T-helper 1 cell treated with Interleukin-12 subunit alpha and Interleukin-12 subunit beta and Interleukin-4 antibody, amounts not matched to agents 30 μg/mL and 1 μg/mL, for 36 hours (primary cell): ENCODE data around the gene WIZ.
A peak's percentile ranks its signal among the peaks of the same experiment; 100 is the strongest.

ENCODE experiments used
- H3K27ac Mint-ChIP-seq: one replicate; pipeline ENCODE4 v1.8.0; 2021; ENCODE audit warnings: mild to moderate bottlenecking, mixed read lengths
- H3K27me3 Mint-ChIP-seq: one replicate; pipeline ENCODE4 v1.8.0; 2021; ENCODE audit warnings: low read depth, mixed read lengths
- H3K36me3 Mint-ChIP-seq: one replicate; pipeline ENCODE4 v1.8.0; 2021; ENCODE audit warnings: low read depth, mixed read lengths
- H3K4me1 Mint-ChIP-seq: one replicate; pipeline ENCODE4 v1.8.0; 2021; ENCODE audit warnings: low read depth, mixed read lengths
- H3K4me3 Mint-ChIP-seq: one replicate; pipeline ENCODE4 v1.8.0; 2021; ENCODE audit warnings: mild to moderate bottlenecking, moderate library complexity, mixed read lengths
- H3K9me3 Mint-ChIP-seq: one replicate; pipeline ENCODE4 v1.8.0; 2021; ENCODE audit warnings: mixed read lengths

WIZ gene

DNA sequence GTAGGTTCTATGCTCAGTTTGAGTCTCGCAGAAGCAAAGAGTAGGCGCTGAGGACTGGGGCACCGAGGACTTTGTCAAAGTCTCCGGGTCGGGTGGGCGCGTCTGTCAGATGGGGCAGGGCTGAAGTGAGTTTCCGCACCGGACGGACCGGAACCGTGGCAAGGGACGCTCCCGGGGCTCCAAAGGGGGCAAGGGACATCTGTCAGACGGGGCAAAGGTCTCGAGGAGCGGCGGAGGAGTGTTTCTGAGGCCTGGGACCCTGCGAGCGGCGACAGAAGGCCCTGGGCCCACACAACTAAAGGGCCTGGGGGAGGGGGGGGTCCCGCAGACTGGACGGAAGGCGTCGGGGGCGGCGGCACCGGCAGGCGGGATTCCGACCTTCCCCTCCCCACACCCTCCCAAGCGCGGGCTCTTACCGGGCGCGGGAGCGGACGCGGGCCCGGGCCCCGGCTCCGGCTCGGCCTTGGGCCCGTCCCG, 17.7 kb downstream of the WIZ start:
- no peaks in the 10 kb centered on the region for H3K27me3 Mint-ChIP-seq
- H3K9me3 Mint-ChIP-seq, result no peaks in the 10 kb centered on the region
- peak overlapping the region; percentile 88 for H3K27ac Mint-ChIP-seq
- H3K4me3 Mint-ChIP-seq, result peak overlapping the region; percentile 95
- H3K36me3 Mint-ChIP-seq, result peaks cover 19% of the 10 kb centered on the region
- H3K4me1 Mint-ChIP-seq, result peaks cover 26% of the 10 kb centered on the region

DNA sequence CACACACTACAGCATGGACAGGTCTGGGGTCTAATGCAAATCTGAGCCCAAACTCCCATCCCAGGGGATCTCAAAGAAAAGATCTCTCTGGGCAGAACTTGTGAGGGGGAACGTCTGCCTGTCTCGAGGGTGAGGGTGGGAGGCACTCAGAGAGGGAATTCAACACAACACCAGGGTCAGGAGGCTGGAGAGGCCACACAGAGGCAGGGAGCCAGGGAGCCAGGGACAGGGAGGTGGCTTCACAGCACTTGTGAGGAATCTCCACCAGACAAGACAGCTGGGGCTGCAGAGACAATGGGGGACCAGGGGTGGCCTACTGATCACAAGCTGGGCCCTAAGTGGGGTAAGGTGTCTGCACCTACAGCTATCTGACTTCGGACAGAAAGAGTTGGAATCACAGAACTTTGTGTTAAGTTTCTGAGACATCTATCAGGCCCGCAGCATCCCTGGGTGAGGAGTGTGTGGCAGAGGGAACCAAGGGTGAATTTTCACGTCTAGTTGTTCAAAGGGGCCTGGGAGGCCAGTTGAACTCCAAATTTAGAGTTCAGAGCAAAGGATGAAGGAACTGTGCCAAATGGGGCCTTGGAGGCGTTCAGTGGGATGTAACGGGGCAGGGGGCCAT, 18.2 kb downstream of the WIZ start:
- H3K4me1 Mint-ChIP-seq, result peaks cover 26% of the 10 kb centered on the region
- H3K4me3 Mint-ChIP-seq, result peak overlapping the region; percentile 95
- peak overlapping the region; percentile 88 for H3K27ac Mint-ChIP-seq
- no peaks in the 10 kb centered on the region for H3K9me3 Mint-ChIP-seq
- H3K36me3 Mint-ChIP-seq, result peaks cover 20% of the 10 kb centered on the region
- no peaks in the 10 kb centered on the region for H3K27me3 Mint-ChIP-seq

DNA sequence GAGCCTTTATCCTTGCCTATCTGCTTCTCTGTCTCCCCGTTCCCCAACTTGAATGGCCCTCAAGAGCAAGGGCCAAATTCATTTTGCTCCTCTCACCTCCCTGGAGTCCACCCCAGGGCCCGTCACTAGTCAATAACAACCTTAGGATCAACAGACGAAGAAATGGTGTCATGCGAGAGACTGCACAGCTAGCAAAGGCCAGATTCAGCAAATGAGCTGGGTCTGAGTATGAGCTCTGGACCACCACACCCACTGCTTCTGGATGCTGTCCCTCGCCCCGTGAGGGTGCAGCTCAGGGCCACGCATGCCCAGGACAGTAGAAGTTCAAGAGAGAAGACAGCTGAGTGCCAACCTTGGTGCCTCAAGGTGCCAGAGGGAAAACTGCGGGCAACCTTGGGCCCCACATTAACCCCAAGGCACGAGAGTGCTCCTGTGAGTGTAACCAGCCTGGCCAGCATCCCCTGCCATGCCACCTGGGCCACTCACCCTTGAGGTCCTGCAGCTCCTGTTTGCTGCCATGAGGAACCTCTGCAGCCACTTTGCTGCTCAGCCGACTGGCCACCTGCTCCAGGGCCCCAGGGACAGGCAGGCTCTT, 19.1 kb downstream of the WIZ start:
- no peaks in the 10 kb centered on the region for H3K9me3 Mint-ChIP-seq
- H3K36me3 Mint-ChIP-seq, result peaks cover 25% of the 10 kb centered on the region
- H3K27me3 Mint-ChIP-seq, result no peaks in the 10 kb centered on the region
- H3K27ac Mint-ChIP-seq, result peak overlapping the region; percentile 34
- H3K4me3 Mint-ChIP-seq, result peak overlapping the region; percentile 95
- H3K4me1 Mint-ChIP-seq, result peaks cover 28% of the 10 kb centered on the region

DNA sequence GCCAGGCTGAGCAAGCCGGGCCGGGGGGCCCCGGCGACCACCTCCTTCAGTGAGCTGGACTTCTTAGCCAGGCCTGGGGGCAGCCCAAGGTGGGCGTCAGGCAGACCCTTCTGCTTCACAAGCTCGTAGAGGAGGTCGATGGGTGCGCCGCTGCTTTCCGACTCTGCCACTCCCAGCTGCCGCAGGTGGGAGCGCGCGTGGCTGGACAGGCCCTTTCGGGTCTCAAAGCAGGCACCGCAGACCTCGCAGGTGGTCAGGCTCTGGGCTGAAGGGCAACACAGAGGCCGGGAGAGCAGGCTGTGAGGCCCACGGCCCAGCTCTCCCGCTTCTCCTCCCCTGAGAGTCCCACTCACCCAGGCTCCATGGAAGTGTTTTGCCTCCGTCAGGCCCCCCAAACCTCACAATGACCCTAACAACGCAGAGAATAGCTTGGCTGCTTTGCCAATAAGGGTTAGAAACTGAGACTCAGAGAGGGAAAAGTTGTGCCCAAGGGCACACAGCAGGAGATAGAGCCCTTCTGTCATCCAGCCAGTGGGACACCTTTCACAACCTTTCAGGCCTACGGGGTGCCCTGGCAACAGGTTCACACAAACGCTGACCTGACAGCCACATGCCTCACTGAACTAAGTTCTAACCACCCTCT, 19.8 kb downstream of the WIZ start:
- H3K9me3 Mint-ChIP-seq, result no peaks in the 10 kb centered on the region
- H3K4me3 Mint-ChIP-seq, result no peak overlapping the region
- H3K4me1 Mint-ChIP-seq, result peaks cover 28% of the 10 kb centered on the region
- peaks cover 26% of the 10 kb centered on the region for H3K36me3 Mint-ChIP-seq
- H3K27me3 Mint-ChIP-seq, result no peaks in the 10 kb centered on the region
- no peak overlapping the region for H3K27ac Mint-ChIP-seq

DNA sequence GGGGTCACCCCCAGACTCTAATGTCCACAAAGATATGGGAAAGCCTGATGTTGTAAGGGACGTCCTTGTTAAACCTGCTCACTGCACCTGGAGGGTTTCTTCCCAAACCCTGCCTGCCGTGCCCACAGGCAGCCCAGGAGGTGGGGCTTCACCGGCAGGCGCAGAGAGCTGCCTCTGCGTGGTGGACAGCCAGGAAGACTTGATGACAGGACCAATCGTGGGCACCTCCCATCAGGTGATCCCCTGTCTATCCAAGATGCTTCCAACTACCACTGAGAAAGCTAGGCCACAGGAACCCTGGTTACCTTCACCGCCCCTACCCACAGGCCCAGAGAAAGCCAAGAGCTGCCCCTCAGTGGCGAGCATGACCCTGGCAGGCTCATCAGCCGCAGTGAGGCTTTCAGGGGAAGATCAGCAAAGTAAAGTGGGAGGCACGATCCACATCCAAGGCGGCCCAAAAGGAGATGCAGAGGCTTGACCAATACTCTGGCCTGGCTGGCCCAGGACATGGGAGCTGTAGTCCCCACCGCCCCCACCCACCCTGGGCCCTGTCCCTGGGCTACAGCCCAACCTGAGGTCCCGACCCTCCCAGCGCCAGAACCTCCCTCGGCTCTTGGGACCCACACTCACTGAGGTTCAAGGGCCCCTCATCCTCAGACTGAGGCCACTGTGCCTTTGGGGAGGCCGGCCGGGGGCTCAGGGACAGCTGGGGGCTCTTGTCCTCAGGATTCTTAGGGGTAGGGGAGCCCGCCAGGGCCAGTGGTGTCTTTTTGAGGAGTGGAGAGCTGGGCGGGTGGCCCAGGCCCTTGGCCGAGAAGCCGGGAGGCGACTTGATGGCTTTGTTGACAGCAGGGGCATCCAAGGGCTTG, 20.6 kb downstream of the WIZ start:
- no peaks in the 10 kb centered on the region for H3K27me3 Mint-ChIP-seq
- H3K27ac Mint-ChIP-seq, result no peak overlapping the region
- peaks cover 28% of the 10 kb centered on the region for H3K36me3 Mint-ChIP-seq
- peaks cover 28% of the 10 kb centered on the region for H3K4me1 Mint-ChIP-seq
- no peaks in the 10 kb centered on the region for H3K9me3 Mint-ChIP-seq
- no peak overlapping the region for H3K4me3 Mint-ChIP-seq

DNA sequence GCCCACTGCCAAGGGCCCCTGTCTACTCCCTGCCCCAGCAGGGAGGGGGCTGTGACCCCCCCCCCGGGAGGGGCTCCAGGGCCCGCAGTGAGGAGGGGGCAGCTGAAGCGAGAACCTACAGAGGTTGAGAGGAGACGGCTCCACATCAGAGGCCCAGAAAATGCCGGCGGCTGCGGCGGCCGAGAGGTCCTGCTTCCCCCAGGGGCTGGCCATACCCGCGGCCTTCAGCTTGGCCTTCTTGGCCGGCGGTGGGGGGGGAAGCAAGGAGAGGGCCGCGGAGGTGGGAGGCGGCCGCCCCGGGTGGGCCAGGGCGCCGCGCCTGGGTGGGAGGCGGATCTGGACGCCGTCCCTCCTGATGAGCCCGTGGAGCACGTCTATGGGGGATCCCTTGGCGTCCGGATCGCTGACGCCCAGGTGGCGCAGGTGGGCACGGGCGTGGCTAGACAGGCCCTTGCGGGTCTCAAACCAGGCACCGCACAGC, 21.7 kb downstream of the WIZ start:
- Mint-ChIP-seq H3K36me3 (peaks cover 37% of the 10 kb centered on the region), H3K27me3 (no peaks in the 10 kb centered on the region), H3K27ac (no peak overlapping the region), H3K9me3 (peaks cover 4% of the 10 kb centered on the region), H3K4me1 (peaks cover 23% of the 10 kb centered on the region), H3K4me3 (no peak overlapping the region)

DNA sequence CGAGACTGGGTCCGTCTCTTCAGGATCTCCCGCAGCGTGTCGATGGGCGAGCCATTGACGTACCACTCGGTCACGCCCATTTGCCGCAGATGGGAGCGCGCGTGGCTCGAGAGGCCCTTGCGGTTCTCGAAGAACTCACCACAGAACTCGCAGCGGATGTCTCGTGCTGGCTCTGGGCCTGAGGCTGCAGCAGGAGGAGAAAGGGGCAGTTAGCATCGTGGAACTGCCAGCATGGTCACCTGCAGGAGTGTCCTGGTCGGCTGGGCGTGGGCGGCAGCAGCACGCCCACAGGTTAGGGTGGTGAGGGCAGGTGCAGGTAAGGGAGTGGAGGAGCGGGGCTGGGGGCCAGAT, 22.4 kb downstream of the WIZ start:
- H3K36me3 Mint-ChIP-seq, result peaks cover 44% of the 10 kb centered on the region
- H3K4me3 Mint-ChIP-seq, result no peak overlapping the region
- peaks cover 21% of the 10 kb centered on the region for H3K4me1 Mint-ChIP-seq
- H3K9me3 Mint-ChIP-seq, result peaks cover 4% of the 10 kb centered on the region
- no peak overlapping the region for H3K27ac Mint-ChIP-seq
- H3K27me3 Mint-ChIP-seq, result no peaks in the 10 kb centered on the region

DNA sequence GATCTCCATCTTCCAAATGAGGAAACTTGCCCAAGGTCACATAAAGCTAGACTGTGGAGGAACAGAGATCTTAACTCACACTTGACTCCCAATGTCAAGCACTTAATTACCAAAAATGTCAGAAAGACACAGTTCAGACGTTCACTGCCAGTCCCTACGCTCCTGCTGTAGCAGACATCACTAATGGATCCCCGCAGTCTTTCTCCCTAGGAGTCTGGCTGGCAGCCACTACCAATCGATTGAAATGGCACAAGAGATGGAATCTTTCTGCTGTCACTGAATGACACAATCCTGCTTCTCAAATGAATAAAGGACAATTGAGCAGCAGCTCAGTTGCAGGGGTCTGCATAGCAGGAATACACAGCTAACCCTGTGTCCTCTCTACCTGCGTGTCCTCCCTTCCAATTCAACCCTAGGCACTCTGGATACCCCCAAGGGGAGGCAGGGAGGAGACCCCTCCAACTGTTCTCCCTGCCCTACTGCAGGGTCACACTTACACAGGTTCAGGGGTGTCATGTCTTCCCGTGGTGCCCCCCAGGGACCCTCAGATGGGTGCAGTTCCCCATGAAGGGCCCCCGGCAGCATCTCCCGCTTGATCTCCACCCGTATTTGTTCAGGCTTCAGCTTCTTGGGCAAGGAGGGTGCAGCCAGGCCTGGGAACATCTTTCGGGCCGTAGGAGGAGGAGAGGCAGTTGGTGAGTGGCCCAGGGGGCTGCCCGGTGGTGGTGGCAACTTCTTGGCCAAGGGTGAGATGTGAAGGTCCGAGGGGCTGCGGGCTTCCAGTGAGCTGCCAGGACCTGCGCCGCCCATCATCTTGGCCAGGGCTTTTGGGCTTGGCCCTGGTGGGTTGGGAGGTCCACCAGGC, 23.0 kb downstream of the WIZ start:
- Mint-ChIP-seq H3K4me1 (peaks cover 19% of the 10 kb centered on the region), H3K27me3 (no peaks in the 10 kb centered on the region), H3K9me3 (peaks cover 4% of the 10 kb centered on the region), H3K27ac (no peak overlapping the region), H3K4me3 (no peak overlapping the region), H3K36me3 (peaks cover 43% of the 10 kb centered on the region)

DNA sequence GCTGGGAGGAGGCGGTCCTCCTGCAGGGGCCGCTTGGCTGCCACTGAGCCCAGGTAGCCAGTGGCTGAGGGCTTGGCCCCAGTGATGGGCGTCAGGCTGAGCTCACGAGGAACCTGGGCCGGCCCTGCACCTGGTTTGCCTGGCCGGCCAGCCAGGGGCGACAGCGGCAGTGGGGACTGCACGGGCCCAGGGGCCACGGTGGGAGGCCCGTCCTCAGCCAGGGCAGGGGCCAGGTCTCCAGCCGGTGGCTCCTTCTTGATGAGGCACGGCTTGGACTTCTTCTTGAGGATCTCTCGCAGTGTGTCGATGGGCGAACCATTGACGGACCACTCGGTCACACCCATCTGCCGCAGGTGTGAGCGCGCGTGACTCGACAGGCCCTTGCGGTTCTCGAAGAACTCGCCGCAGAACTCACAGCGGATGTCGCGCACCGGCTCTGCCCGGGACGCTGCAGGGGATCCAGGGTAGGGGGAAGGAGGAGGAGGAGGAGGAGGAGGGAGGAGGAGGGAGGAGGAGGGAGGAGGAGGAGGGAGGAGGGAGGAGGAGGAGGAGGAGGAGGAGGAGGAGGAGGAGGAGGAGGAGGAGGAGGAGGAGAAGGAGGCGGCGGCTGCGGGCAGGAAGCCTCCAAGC, 24.3 kb downstream of the WIZ start:
- Mint-ChIP-seq H3K9me3 (peaks cover 4% of the 10 kb centered on the region), H3K27ac (no peak overlapping the region), H3K27me3 (no peaks in the 10 kb centered on the region), H3K4me1 (peaks cover 8% of the 10 kb centered on the region), H3K36me3 (peaks cover 40% of the 10 kb centered on the region), H3K4me3 (no peak overlapping the region)

DNA sequence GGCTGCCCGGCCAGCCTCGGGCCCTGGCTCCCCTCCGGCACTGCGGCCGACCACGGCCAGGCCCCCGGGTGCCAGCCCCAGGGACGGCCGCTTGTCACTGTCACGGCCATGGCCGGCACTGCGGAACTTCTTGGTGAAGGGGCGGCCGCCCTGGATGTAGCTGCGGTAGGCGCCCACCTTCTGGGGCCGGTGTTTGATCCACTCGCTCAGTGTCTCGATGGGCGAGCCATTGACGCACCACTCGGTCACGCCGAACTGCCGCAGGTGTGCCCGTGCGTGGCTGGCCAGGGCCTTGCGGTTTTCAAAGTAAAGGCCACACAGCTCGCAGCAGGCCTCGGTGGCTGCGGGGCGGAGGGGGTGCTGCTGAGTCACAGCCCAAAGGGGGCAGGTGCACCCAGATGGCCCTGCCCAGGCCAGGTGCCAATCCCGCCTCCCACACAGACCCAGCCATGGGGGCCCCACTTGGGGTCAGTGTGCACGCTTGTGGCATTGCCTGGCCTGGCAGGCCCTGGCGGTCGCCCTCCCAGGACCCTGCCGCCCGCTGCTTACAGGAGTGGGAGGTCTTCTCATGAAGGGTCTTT, 25.0 kb downstream of the WIZ start:
- Mint-ChIP-seq H3K9me3 (peaks cover 4% of the 10 kb centered on the region), H3K36me3 (peaks cover 40% of the 10 kb centered on the region), H3K27ac (no peak overlapping the region), H3K4me1 (peaks cover 8% of the 10 kb centered on the region), H3K27me3 (no peaks in the 10 kb centered on the region), H3K4me3 (no peak overlapping the region)

DNA sequence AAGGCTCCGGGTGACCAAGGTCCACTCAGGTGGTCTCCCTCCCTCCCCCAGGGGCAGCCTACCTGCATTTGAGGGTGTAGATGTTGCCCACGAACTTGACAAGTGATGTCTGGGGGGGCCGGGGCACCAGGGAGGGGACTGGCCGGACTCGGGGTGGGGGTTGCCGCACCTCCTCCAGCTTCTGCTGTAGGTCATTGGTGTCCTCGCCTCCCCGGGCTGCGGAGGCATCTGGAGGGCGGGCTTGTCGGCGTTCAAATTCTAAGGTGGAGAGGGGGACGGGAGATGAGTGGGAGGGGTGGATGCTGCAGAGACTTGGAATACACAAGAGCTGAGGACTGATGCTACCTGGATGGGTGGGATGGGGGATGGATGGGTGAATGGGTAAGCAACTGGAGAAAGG, 25.6 kb downstream of the WIZ start:
- Mint-ChIP-seq H3K4me3 (no peak overlapping the region), H3K9me3 (peaks cover 4% of the 10 kb centered on the region), H3K4me1 (peaks cover 13% of the 10 kb centered on the region), H3K27me3 (no peaks in the 10 kb centered on the region), H3K36me3 (peaks cover 39% of the 10 kb centered on the region), H3K27ac (no peak overlapping the region)

DNA sequence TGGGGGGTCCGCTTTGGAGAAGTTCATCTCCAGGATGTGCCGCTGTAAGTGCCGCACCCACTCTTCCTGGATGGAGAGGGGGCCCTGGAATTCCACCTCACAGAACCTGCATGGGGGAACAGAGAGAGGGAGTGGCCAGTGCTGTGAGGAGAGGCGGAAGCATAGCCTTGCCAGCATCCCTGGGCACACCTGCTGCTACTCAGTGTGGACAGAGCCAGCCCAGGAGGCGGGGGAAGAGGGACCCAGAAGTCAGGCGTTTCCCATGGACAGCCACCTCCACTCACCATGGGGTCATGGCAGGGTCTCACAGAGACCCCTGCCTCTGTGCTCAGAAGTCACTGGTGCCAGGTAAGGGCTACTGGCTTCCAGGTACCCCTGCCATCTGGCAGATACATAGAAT, 26.6 kb downstream of the WIZ start:
- Mint-ChIP-seq H3K27me3 (no peaks in the 10 kb centered on the region), H3K9me3 (peaks cover 4% of the 10 kb centered on the region), H3K27ac (no peak overlapping the region)

More for the DNA sequence above, 26.6 kb downstream of the WIZ start:
- H3K4me3 Mint-ChIP-seq, result no peak overlapping the region
- H3K36me3 Mint-ChIP-seq, result peaks cover 41% of the 10 kb centered on the region
- H3K4me1 Mint-ChIP-seq, result peaks cover 14% of the 10 kb centered on the region
